ENCODE measurements around the gene UBTD2.

UBTD2 gene

DNA sequence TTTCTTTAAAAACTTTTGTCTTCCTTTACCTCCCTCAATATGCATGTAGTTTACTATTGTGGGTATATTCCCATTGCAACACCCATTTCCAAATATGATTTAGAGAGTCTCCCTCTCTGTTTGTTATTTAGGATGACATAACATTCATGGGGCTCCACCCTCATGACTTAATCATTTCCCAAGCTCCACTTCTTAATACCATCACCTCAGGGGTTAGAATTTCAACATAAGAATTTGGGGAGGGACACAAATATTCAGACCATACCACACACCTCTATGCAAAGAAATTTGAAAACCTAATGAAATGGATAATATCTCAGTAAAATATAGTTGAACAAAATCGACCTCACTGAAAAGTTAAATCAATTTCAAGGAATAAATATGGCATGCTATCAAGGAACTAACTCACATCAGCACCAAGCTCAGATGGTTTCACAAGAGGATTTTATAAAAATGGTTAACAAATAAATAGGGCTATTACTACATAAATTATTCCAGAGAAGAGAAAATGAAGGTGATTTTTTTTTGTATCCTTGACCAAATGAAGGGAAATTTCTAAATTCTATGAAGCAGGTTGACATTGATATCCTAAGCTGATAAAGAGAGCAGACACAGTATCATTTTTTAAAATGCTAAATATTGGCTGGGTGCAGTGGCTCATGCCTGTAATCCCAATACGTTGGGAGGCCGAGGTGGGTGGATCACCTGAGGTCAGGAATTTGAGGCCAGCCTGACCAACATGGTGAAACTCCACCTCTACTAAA lies 20.2 kb upstream of the UBTD2 start:
- TF ChIP-seq, protein P1, sequence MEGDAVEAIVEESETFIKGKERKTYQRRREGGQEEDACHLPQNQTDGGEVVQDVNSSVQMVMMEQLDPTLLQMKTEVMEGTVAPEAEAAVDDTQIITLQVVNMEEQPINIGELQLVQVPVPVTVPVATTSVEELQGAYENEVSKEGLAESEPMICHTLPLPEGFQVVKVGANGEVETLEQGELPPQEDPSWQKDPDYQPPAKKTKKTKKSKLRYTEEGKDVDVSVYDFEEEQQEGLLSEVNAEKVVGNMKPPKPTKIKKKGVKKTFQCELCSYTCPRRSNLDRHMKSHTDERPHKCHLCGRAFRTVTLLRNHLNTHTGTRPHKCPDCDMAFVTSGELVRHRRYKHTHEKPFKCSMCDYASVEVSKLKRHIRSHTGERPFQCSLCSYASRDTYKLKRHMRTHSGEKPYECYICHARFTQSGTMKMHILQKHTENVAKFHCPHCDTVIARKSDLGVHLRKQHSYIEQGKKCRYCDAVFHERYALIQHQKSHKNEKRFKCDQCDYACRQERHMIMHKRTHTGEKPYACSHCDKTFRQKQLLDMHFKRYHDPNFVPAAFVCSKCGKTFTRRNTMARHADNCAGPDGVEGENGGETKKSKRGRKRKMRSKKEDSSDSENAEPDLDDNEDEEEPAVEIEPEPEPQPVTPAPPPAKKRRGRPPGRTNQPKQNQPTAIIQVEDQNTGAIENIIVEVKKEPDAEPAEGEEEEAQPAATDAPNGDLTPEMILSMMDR (IDR thresholded peaks at IDR 0.05; ENCODE audit: insufficient read depth, low read depth, low read length, missing control alignments) = no peak
- DNase-seq (ENCODE audit: low read depth) = no peak
- H3K4me3 ChIP-seq (ENCODE audit: low read depth, low read length) = no peak overlapping the region

DNA sequence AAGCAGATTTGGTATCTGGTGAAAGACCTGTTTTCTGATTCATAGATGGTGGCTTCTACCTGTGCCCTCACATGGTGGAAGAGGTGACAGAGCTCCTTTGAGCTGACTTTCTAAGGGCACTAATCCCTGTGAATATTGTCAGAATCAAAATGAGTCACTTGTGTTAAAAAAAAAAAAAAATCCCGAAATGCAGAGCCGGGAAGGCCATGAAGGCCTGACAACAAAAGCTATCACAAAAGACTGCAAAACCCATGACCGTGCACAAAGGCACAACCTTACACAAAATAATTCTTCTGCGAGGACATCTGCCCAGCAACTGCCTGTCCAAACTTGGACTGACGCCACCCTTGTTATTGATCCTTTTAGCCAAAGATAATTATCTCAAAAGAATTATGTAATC lies 19.6 kb upstream of the UBTD2 start:
- H3K4me3 ChIP-seq (ENCODE audit: low read depth, low read length) = no peak overlapping the region
- TF ChIP-seq, protein P1 (IDR thresholded peaks at IDR 0.05; ENCODE audit: insufficient read depth, low read depth, low read length, missing control alignments) = no peak
- no peak for DNase-seq (ENCODE audit: low read depth)

- H3K4me3 ChIP-seq (ENCODE audit: low read depth, low read length) = no peak overlapping the region
- TF ChIP-seq, protein P1 (IDR thresholded peaks at IDR 0.05; ENCODE audit: insufficient read depth, low read depth, low read length, missing control alignments) = no peak
- DNase-seq (ENCODE audit: low read depth) = no peak
Measured at GRCh38 chr5:172302047-172302710, 18.6 kb upstream of the UBTD2 start.

GRCh38 chr5:172299916-172300439 lies 16.4 kb upstream of the UBTD2 start:
- TF ChIP-seq, protein P1 (IDR thresholded peaks at IDR 0.05; ENCODE audit: insufficient read depth, low read depth, low read length, missing control alignments) = no peak
- DNase-seq (ENCODE audit: low read depth) = peak; percentile 74
- H3K4me3 ChIP-seq (ENCODE audit: low read depth, low read length) = no peak overlapping the region

DNA sequence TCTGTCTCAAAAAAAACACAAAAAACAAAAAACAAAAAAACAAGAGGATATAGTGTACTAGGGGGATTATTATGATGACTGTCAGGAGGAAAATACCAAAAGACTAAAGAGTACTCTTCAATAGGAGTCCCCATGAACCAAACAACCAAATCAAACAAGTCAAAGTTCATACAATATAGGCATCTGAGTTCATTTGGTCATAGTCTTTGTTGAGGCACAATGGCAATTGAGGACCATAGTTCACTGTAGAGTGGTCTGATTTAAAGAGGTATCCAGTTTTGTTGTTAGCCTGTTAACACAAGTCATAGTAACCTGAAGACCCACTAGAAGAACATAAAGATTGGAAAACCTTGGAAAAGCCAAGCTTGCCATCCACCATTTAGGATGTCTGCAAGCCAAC lies 11.3 kb upstream of the UBTD2 start:
- TF ChIP-seq, protein P1 (IDR thresholded peaks at IDR 0.05; ENCODE audit: insufficient read depth, low read depth, low read length, missing control alignments) = no peak
- DNase-seq (ENCODE audit: low read depth) = no peak
- H3K4me3 ChIP-seq (ENCODE audit: low read depth, low read length) = no peak overlapping the region

GRCh38 chr5:172293745-172294342 lies 10.3 kb upstream of the UBTD2 start:
- H3K4me3 ChIP-seq (ENCODE audit: low read depth, low read length) = no peak overlapping the region
- DNase-seq (ENCODE audit: low read depth) = no peak
- TF ChIP-seq, protein P1 (IDR thresholded peaks at IDR 0.05; ENCODE audit: insufficient read depth, low read depth, low read length, missing control alignments) = no peak

Data from GM12865 (cell line).